Measurements from ENCODE around the gene B3GALT5. TPM values are rescaled to one million over a fixed set of nuclear protein-coding genes. Genes with fewer than 3 reads are reported as not detected.

Gene B3GALT5
- polyA plus RNA-seq, 1 donor (not counting 4 experiments of a cell fraction or from before 2014, with no cell fraction given): not detected

DNA sequence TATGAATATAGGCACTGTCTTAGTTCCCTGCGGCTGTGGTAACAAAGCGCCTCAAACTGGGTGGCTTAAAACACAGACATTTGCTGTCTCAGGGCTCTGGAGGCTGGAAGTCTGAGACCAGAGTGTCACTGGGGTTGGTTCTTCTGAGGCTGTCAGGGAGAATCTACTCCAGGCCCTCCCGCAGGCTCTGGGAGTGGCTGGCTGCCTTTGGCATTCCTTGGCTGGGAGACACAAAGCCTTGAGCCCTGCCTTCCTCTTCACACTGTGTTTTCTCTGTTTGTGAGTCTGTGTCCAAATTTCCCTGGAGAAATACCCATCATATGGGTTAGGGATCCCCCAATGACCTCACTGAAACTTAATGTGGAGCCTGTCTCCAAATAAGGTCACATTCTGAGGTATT is 38.5 kb downstream of the B3GALT5 start:
- Histone ChIP-seq H3K27ac (ENCODE audit: control insufficient read depth, insufficient read depth, low read length) (no peak overlapping the region), H3K27me3 (ENCODE audit: control insufficient read depth, extremely low read depth, insufficient read depth, low read length) (no peaks in the 10 kb centered on the region), H3K36me3 (ENCODE audit: control insufficient read depth in 2 of 2, extremely low read depth in 1 of 2, insufficient read depth in 2 of 2, low read length in 2 of 2) (no peaks in the 10 kb centered on the region), H3K9me3 (ENCODE audit: control insufficient read depth, low read depth, low read length) (peaks cover 10% of the 10 kb centered on the region), H3K4me1 (ENCODE audit: control insufficient read depth, extremely low read depth, insufficient read depth, low read length) (no peaks in the 10 kb centered on the region), H3K4me3 (ENCODE audit: control insufficient read depth in 2 of 3, extremely low read depth in 1 of 3, insufficient read depth in 2 of 3, low read depth in 1 of 3, low read length in 3 of 3) (no peak overlapping the region), H3K9me1 (ENCODE audit: control insufficient read depth, extremely low read depth, insufficient read depth, low read length) (no peaks in the 10 kb centered on the region), H2AFZ (ENCODE audit: control insufficient read depth, low read length) (no peak overlapping the region), H4K20me1 (ENCODE audit: control insufficient read depth, extremely low read depth, insufficient read depth, low read length) (no peaks in the 10 kb centered on the region), H3K4me2 (ENCODE audit: control insufficient read depth, extremely low read depth, insufficient read depth, low read depth, low read length) (no peak overlapping the region), H3K9ac (ENCODE audit: control insufficient read depth, extremely low read depth, insufficient read depth, low read length) (no peak overlapping the region), H3K79me2 (ENCODE audit: control insufficient read depth, insufficient read depth, low read length) (no peaks in the 10 kb centered on the region)
- dilution Hi-C loops (cut with MboI; ENCODE audit: extremely low pct_ligation_motif_present, low sequenced_read_pairs): no loop called here
- DNase-seq (ENCODE audit: low read depth, low spot score): no peak
- no peak for FAIRE-seq
- TF ChIP-seq, protein P1, sequence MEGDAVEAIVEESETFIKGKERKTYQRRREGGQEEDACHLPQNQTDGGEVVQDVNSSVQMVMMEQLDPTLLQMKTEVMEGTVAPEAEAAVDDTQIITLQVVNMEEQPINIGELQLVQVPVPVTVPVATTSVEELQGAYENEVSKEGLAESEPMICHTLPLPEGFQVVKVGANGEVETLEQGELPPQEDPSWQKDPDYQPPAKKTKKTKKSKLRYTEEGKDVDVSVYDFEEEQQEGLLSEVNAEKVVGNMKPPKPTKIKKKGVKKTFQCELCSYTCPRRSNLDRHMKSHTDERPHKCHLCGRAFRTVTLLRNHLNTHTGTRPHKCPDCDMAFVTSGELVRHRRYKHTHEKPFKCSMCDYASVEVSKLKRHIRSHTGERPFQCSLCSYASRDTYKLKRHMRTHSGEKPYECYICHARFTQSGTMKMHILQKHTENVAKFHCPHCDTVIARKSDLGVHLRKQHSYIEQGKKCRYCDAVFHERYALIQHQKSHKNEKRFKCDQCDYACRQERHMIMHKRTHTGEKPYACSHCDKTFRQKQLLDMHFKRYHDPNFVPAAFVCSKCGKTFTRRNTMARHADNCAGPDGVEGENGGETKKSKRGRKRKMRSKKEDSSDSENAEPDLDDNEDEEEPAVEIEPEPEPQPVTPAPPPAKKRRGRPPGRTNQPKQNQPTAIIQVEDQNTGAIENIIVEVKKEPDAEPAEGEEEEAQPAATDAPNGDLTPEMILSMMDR (optimal IDR thresholded peaks at IDR 0.05 in 1 of 3, IDR thresholded peaks at IDR 0.05 in 1 of 3, conservative IDR thresholded peaks at IDR 0.05 in 1 of 3; ENCODE audit: extremely low read depth in 1 of 3, insufficient read depth in 2 of 3, low read length in 3 of 3): no peak
- TF ChIP-seq EZH2 (IDR thresholded peaks at IDR 0.05; ENCODE audit: low read length): no peak

DNA sequence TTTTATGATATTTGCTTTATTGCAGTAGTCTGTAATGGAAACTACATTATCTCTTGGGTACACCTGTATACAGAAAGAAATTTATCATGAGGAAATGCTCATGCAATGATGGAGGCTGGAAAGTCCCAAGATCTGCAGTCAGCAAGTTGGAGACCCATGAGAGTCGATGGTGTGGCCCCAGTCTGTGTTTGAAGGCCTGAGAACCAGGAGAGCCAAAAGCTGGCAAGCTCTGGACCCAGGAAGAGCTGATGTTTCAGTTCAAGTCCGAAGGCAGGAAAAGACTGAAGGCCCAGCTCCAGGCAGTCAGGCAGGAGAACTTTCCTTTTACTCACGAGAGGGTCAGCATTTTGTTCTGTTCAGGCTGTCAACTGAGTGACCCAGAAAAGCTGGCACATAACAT is 42.2 kb downstream of the B3GALT5 start:
- H3K4me1 ChIP-seq (ENCODE audit: control insufficient read depth, extremely low read depth, insufficient read depth, low read length): no peaks in the 10 kb centered on the region
- H3K4me2 ChIP-seq (ENCODE audit: control insufficient read depth, extremely low read depth, insufficient read depth, low read depth, low read length): no peak overlapping the region
- H3K9me3 ChIP-seq (ENCODE audit: control insufficient read depth, low read depth, low read length): peaks cover 8% of the 10 kb centered on the region
- no peak overlapping the region for H2AFZ ChIP-seq (ENCODE audit: control insufficient read depth, low read length)
- H3K9ac ChIP-seq (ENCODE audit: control insufficient read depth, extremely low read depth, insufficient read depth, low read length): no peak overlapping the region
- no peaks in the 10 kb centered on the region for H3K79me2 ChIP-seq (ENCODE audit: control insufficient read depth, insufficient read depth, low read length)
- no peak overlapping the region for H3K27ac ChIP-seq (ENCODE audit: control insufficient read depth, insufficient read depth, low read length)
- no peaks in the 10 kb centered on the region for H3K27me3 ChIP-seq (ENCODE audit: control insufficient read depth, extremely low read depth, insufficient read depth, low read length)
- FAIRE-seq (no peak), DNase-seq (ENCODE audit: low read depth, low spot score) (no peak)
- H4K20me1 ChIP-seq (ENCODE audit: control insufficient read depth, extremely low read depth, insufficient read depth, low read length): no peaks in the 10 kb centered on the region
- dilution Hi-C loops (cut with MboI; ENCODE audit: extremely low pct_ligation_motif_present, low sequenced_read_pairs): no loop called here
- H3K9me1 ChIP-seq (ENCODE audit: control insufficient read depth, extremely low read depth, insufficient read depth, low read length): no peaks in the 10 kb centered on the region
- H3K4me3 ChIP-seq (ENCODE audit: control insufficient read depth in 2 of 3, extremely low read depth in 1 of 3, insufficient read depth in 2 of 3, low read depth in 1 of 3, low read length in 3 of 3): no peak overlapping the region
- TF ChIP-seq, protein P1 (optimal IDR thresholded peaks at IDR 0.05 in 1 of 3, IDR thresholded peaks at IDR 0.05 in 1 of 3, conservative IDR thresholded peaks at IDR 0.05 in 1 of 3; ENCODE audit: extremely low read depth in 1 of 3, insufficient read depth in 2 of 3, low read length in 3 of 3): no peak
- no peak for TF ChIP-seq EZH2 (IDR thresholded peaks at IDR 0.05; ENCODE audit: low read length)
- H3K36me3 ChIP-seq (ENCODE audit: control insufficient read depth in 2 of 2, extremely low read depth in 1 of 2, insufficient read depth in 2 of 2, low read length in 2 of 2): no peaks in the 10 kb centered on the region
